ENCODE results near the gene MED12L.

The MED12L gene

DNA sequence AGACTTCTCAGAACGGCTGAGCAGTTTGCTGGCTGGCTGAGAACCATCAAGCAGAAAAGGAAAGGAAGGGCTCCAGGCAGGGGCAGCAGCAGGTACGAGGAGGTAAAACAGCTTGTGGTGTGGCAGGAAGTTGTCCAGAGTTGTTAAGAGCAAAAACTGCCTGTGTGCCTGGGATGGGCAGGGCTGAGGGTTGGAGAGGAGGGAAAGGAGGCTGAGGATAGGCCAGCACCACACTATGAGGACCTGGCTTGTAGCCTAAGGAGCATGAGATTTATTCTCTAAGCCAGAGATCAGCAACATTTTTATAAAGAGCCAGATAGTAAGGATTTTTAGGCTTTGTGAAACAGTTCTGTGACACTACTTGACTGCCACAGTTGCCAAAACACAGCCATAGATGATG lies 367.4 kb downstream of the MED12L start:
- no peaks in the 10 kb centered on the region for H3K79me2 ChIP-seq (ENCODE audit: control insufficient read depth, insufficient read depth, low read length)
- no peak overlapping the region for H4K8ac ChIP-seq (ENCODE audit: low read depth, low read length)
- H2AK5ac ChIP-seq (ENCODE audit: low read length), result no peak overlapping the region
- no peak overlapping the region for H3K4me3 ChIP-seq (ENCODE audit: low read length)
- H3K27me3 ChIP-seq (ENCODE audit: insufficient read depth, low read length, poor library complexity), result no peaks in the 10 kb centered on the region
- H3K23ac ChIP-seq (ENCODE audit: low read length), result no peak overlapping the region
- no peak overlapping the region for H3K18ac ChIP-seq (ENCODE audit: low read length)
- no peak overlapping the region for H3K56ac ChIP-seq (ENCODE audit: low read length)
- no peak overlapping the region for H2BK15ac ChIP-seq (replicated peaks; ENCODE audit: low read depth)
- no peak overlapping the region for H3K9ac ChIP-seq (ENCODE audit: low read length)
- H2BK5ac ChIP-seq (ENCODE audit: low read length), result no peak overlapping the region
- no peaks in the 10 kb centered on the region for H3K79me1 ChIP-seq (ENCODE audit: low read length)
- no peak overlapping the region for H3K27ac ChIP-seq (ENCODE audit: low read depth, low read length)
- no peak for DNase-seq
- WGBS (ENCODE audit: extremely low coverage, insufficient coverage, low lambda C conversion rate), result no CpG with 5 or more reads among the region's 2 CpGs
- H3K4me1 ChIP-seq (ENCODE audit: control insufficient read depth, low read depth, low read length), result no peaks in the 10 kb centered on the region
- H3K4ac ChIP-seq (ENCODE audit: low read depth, low read length), result no peak overlapping the region
- H3K4me2 ChIP-seq (ENCODE audit: low read length), result no peak overlapping the region
- H3K36me3 ChIP-seq (ENCODE audit: control insufficient read depth, insufficient read depth, low read length), result no peaks in the 10 kb centered on the region
- no peak overlapping the region for H4K5ac ChIP-seq (ENCODE audit: low read length)
- H2BK120ac ChIP-seq (ENCODE audit: low read depth, low read length), result no peak overlapping the region

DNA sequence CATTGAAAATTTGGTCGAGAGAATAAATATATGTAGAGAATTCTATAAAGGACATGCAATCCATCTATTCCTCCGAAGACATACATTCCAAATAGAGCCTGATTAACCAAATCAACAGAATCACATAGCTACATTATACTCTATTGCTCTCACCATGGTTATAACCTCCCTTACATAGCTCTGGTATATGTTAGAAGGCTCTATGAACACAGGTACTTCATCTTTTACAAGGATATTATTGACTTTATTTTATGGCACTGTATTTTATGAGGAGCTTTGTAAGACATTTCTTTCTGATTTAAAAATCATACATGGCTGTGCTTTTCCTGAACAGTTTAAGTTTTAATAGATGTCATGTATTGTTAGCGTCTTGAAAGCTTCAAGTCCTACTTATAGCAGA lies 370.6 kb downstream of the MED12L start:
- no peak overlapping the region for H4K5ac ChIP-seq (ENCODE audit: low read length)
- no peaks in the 10 kb centered on the region for H3K27me3 ChIP-seq (ENCODE audit: insufficient read depth, low read length, poor library complexity)
- no peaks in the 10 kb centered on the region for H3K79me1 ChIP-seq (ENCODE audit: low read length)
- no peak overlapping the region for H3K56ac ChIP-seq (ENCODE audit: low read length)
- H3K18ac ChIP-seq (ENCODE audit: low read length), result no peak overlapping the region
- H3K9ac ChIP-seq (ENCODE audit: low read length), result no peak overlapping the region
- H3K4me1 ChIP-seq (ENCODE audit: control insufficient read depth, low read depth, low read length), result no peaks in the 10 kb centered on the region
- no peak overlapping the region for H3K4ac ChIP-seq (ENCODE audit: low read depth, low read length)
- no peak for DNase-seq
- no CpG with 5 or more reads among the region's 3 CpGs for WGBS (ENCODE audit: extremely low coverage, insufficient coverage, low lambda C conversion rate)
- no peak overlapping the region for H3K23ac ChIP-seq (ENCODE audit: low read length)
- H2BK15ac ChIP-seq (replicated peaks; ENCODE audit: low read depth), result no peak overlapping the region
- H3K4me3 ChIP-seq (ENCODE audit: low read length), result no peak overlapping the region
- H2BK5ac ChIP-seq (ENCODE audit: low read length), result no peak overlapping the region
- H3K36me3 ChIP-seq (ENCODE audit: control insufficient read depth, insufficient read depth, low read length), result no peaks in the 10 kb centered on the region
- H2AK5ac ChIP-seq (ENCODE audit: low read length), result no peak overlapping the region
- H4K8ac ChIP-seq (ENCODE audit: low read depth, low read length), result no peak overlapping the region
- no peak overlapping the region for H3K27ac ChIP-seq (ENCODE audit: low read depth, low read length)
- no peak overlapping the region for H2BK120ac ChIP-seq (ENCODE audit: low read depth, low read length)
- H3K79me2 ChIP-seq (ENCODE audit: control insufficient read depth, insufficient read depth, low read length), result no peaks in the 10 kb centered on the region
- H3K4me2 ChIP-seq (ENCODE audit: low read length), result no peak overlapping the region

DNA sequence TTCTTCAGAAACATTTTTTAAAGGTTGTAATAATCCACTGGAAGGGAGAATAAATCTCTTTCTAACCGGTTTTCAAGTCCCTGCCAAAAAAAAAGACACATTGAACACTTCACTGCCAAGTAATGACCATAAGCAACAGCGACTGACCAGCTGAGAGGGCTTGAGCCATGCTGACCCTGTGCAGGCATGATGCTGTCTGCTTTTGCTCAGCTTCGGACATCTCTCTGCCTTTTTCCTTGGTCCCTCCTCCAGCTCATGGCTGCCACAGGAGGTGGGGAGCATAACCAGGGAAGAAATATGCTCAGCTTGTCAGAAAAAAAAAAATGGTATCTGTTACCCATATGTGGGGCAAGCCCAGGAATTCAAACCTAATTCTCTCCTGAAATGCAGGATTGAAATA lies 373.9 kb downstream of the MED12L start:
- Histone ChIP-seq H3K4me1 (ENCODE audit: control insufficient read depth, low read depth, low read length) (no peaks in the 10 kb centered on the region), H3K9ac (ENCODE audit: low read length) (no peak overlapping the region), H4K8ac (ENCODE audit: low read depth, low read length) (no peak overlapping the region), H2BK15ac (replicated peaks; ENCODE audit: low read depth) (no peak overlapping the region), H3K36me3 (ENCODE audit: control insufficient read depth, insufficient read depth, low read length) (no peaks in the 10 kb centered on the region), H3K4ac (ENCODE audit: low read depth, low read length) (no peak overlapping the region), H3K18ac (ENCODE audit: low read length) (no peak overlapping the region), H3K79me1 (ENCODE audit: low read length) (no peaks in the 10 kb centered on the region), H3K23ac (ENCODE audit: low read length) (no peak overlapping the region), H2BK120ac (ENCODE audit: low read depth, low read length) (no peak overlapping the region), H2BK5ac (ENCODE audit: low read length) (no peak overlapping the region), H3K4me2 (ENCODE audit: low read length) (no peak overlapping the region), H3K56ac (ENCODE audit: low read length) (no peak overlapping the region), H3K4me3 (ENCODE audit: low read length) (no peak overlapping the region), H4K5ac (ENCODE audit: low read length) (no peak overlapping the region), H3K27me3 (ENCODE audit: insufficient read depth, low read length, poor library complexity) (no peaks in the 10 kb centered on the region), H2AK5ac (ENCODE audit: low read length) (no peak overlapping the region), H3K79me2 (ENCODE audit: control insufficient read depth, insufficient read depth, low read length) (no peaks in the 10 kb centered on the region), H3K27ac (ENCODE audit: low read depth, low read length) (no peak overlapping the region)
- no CpG with 5 or more reads among the region's 3 CpGs for WGBS (ENCODE audit: extremely low coverage, insufficient coverage, low lambda C conversion rate)
- no peak for DNase-seq

DNA sequence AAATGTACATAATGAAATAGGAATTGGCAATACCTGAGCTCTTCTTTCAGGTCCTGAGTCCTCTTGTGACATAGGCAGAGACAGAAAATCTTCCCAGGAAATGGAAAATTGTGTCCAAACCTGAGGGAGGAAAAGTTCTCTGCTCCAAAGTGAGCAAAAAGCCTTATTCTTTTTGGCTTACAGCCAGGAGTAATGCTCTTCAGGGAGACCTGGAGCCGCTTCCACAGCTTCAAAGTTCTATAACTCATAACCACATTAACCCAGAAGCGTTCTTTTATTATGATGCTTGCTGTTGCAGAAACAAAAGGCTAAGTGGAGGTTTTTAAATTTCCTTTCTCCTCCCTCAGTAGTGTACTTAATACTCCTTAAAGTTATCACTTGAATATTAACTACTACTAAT lies 374.8 kb downstream of the MED12L start:
- Histone ChIP-seq H4K8ac (ENCODE audit: low read depth, low read length) (no peak overlapping the region), H2BK120ac (ENCODE audit: low read depth, low read length) (no peak overlapping the region), H3K4me2 (ENCODE audit: low read length) (no peak overlapping the region), H3K4ac (ENCODE audit: low read depth, low read length) (no peak overlapping the region), H4K5ac (ENCODE audit: low read length) (no peak overlapping the region), H2AK5ac (ENCODE audit: low read length) (no peak overlapping the region), H3K56ac (ENCODE audit: low read length) (no peak overlapping the region), H3K79me1 (ENCODE audit: low read length) (no peaks in the 10 kb centered on the region), H3K18ac (ENCODE audit: low read length) (no peak overlapping the region), H3K9ac (ENCODE audit: low read length) (no peak overlapping the region), H3K4me1 (ENCODE audit: control insufficient read depth, low read depth, low read length) (no peaks in the 10 kb centered on the region), H3K36me3 (ENCODE audit: control insufficient read depth, insufficient read depth, low read length) (no peaks in the 10 kb centered on the region), H2BK5ac (ENCODE audit: low read length) (no peak overlapping the region), H3K23ac (ENCODE audit: low read length) (no peak overlapping the region), H3K27me3 (ENCODE audit: insufficient read depth, low read length, poor library complexity) (no peaks in the 10 kb centered on the region), H3K4me3 (ENCODE audit: low read length) (no peak overlapping the region), H3K79me2 (ENCODE audit: control insufficient read depth, insufficient read depth, low read length) (no peaks in the 10 kb centered on the region), H3K27ac (ENCODE audit: low read depth, low read length) (no peak overlapping the region), H2BK15ac (replicated peaks; ENCODE audit: low read depth) (peak overlapping the region; percentile 36)
- no CpG with 5 or more reads among the region's 2 CpGs for WGBS (ENCODE audit: extremely low coverage, insufficient coverage, low lambda C conversion rate)
- no peak for DNase-seq

DNA sequence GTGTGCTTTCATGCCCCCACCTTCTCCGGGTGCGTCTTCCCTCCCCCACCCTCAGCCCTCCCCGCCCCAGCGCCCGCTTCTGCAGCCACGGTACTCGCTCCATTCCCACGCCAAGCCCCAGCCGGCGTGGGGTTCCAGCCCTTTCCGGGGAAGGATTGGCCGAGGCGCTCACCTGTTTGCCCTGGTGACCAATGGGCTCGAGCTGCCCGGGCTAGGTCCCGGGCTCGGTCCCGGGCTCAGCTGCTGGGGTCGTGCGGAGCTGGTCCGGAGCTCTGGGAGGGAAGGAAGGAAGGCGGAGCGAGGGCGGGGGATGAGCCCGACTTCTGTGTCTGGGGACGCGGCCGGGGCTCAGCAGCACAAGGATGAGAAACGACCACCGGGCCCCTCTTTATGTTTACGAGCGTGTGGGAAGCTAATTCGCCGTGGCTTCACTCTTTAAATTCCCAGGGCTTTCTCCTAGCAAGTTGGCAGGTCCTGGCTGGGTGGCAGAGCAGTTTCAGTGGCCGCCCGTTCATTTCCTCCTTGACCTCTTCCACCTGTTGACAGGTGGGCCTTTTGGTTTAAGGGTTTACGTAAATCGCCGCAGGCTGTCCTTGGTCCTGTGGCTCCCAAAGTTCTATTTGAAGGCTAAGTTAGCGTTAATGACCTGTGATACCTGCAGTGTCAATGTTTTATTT lies 375.4 kb downstream of the MED12L start, which contains the start of gene IGSF10:
Gene IGSF10 (minus strand): TSS at position 288 of the 677 bp plus-strand sequence. CDS start 2,352 bp downstream, outside the sequence.
- no peak within 1 kb of the TSS for H3K23ac ChIP-seq (ENCODE audit: low read length)
- peak within 1 kb of the TSS; percentile 36 for H2BK15ac ChIP-seq (replicated peaks; ENCODE audit: low read depth)
- no peak within 1 kb of the TSS for H3K18ac ChIP-seq (ENCODE audit: low read length)
- H3K4me1 ChIP-seq (ENCODE audit: control insufficient read depth, low read depth, low read length), result no peaks in the 10 kb centered on the region
- H3K79me1 ChIP-seq (ENCODE audit: low read length), result no peaks in the 10 kb centered on the region
- no peaks in the 10 kb centered on the region for H3K27me3 ChIP-seq (ENCODE audit: insufficient read depth, low read length, poor library complexity)
- peak within 1 kb of the TSS; percentile 60 for H3K4me2 ChIP-seq (ENCODE audit: low read length)
- H3K36me3 ChIP-seq (ENCODE audit: control insufficient read depth, insufficient read depth, low read length), result no peaks in the 10 kb centered on the region
- no CpG with 5 or more reads among the region's 40 CpGs for WGBS (ENCODE audit: extremely low coverage, insufficient coverage, low lambda C conversion rate)
- peak within 1 kb of the TSS; percentile 48 for H3K9ac ChIP-seq (ENCODE audit: low read length)
- H2BK120ac ChIP-seq (ENCODE audit: low read depth, low read length), result peak within 1 kb of the TSS; percentile 28
- no peaks in the 10 kb centered on the region for H3K79me2 ChIP-seq (ENCODE audit: control insufficient read depth, insufficient read depth, low read length)
- H3K4me3 ChIP-seq (ENCODE audit: low read length), result peak within 1 kb of the TSS; percentile 20
- H3K4ac ChIP-seq (ENCODE audit: low read depth, low read length), result no peak within 1 kb of the TSS
- H3K27ac ChIP-seq (ENCODE audit: low read depth, low read length), result no peak within 1 kb of the TSS
- no peak within 1 kb of the TSS for H2BK5ac ChIP-seq (ENCODE audit: low read length)
- no peak within 1 kb of the TSS for H4K5ac ChIP-seq (ENCODE audit: low read length)
- H3K56ac ChIP-seq (ENCODE audit: low read length), result peak within 1 kb of the TSS; percentile 22
- no peak for DNase-seq
- no peak within 1 kb of the TSS for H2AK5ac ChIP-seq (ENCODE audit: low read length)
- no peak within 1 kb of the TSS for H4K8ac ChIP-seq (ENCODE audit: low read depth, low read length)

DNA sequence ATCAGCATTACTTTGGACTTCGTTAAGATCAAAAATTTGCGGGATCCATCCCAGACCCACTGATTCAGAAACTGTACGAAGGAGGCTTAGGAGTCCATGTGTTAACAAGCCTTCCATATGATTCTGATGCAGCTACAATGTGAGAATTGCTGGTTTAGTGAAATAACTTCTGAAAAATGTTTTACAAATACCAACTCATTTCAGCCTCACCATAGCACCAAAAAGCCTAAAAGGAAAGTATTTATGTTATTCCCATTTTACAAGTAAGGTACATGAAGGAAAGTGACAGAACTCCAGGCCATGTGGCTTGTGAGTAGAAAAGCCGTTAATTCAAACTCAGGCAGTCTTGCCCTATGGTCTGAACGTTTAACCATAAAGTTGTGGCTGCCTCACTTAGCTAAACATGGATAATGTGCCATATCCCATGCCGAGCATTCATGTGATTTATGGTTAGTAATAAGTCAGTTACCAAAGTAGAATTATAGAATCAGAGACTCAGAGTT lies 376.9 kb downstream of the MED12L start:
- Histone ChIP-seq H4K8ac (ENCODE audit: low read depth, low read length) (no peak overlapping the region), H2AK5ac (ENCODE audit: low read length) (no peak overlapping the region), H3K18ac (ENCODE audit: low read length) (no peak overlapping the region), H3K9ac (ENCODE audit: low read length) (no peak overlapping the region), H2BK120ac (ENCODE audit: low read depth, low read length) (no peak overlapping the region), H3K4ac (ENCODE audit: low read depth, low read length) (no peak overlapping the region), H2BK5ac (ENCODE audit: low read length) (no peak overlapping the region), H3K79me2 (ENCODE audit: control insufficient read depth, insufficient read depth, low read length) (no peaks in the 10 kb centered on the region), H3K56ac (ENCODE audit: low read length) (no peak overlapping the region), H3K23ac (ENCODE audit: low read length) (no peak overlapping the region), H3K27ac (ENCODE audit: low read depth, low read length) (no peak overlapping the region), H3K4me2 (ENCODE audit: low read length) (no peak overlapping the region), H3K79me1 (ENCODE audit: low read length) (no peaks in the 10 kb centered on the region), H3K27me3 (ENCODE audit: insufficient read depth, low read length, poor library complexity) (no peaks in the 10 kb centered on the region), H3K36me3 (ENCODE audit: control insufficient read depth, insufficient read depth, low read length) (no peaks in the 10 kb centered on the region), H3K4me1 (ENCODE audit: control insufficient read depth, low read depth, low read length) (no peaks in the 10 kb centered on the region), H2BK15ac (replicated peaks; ENCODE audit: low read depth) (no peak overlapping the region), H3K4me3 (ENCODE audit: low read length) (no peak overlapping the region), H4K5ac (ENCODE audit: low read length) (no peak overlapping the region)
- DNase-seq, result no peak
- no CpG with 5 or more reads among the region's 6 CpGs for WGBS (ENCODE audit: extremely low coverage, insufficient coverage, low lambda C conversion rate)
